Measurements from ENCODE around the gene SORD.
"Not testable (repeated sequence)": the region's sequence is repeated elsewhere in the genome, so short reads cannot be mapped to it uniquely, and the experiment has no call there.

- not testable (repeated sequence) for TF ChIP-seq CTCF (IDR thresholded peaks at IDR 0.05; ENCODE audit: extremely low read depth in 1 of 2, insufficient read depth in 1 of 2, low read depth in 1 of 2, low read length in 2 of 2); POLR2A (IDR thresholded peaks at IDR 0.05; ENCODE audit: low read depth, low read length); EZH2 (IDR thresholded peaks at IDR 0.05; ENCODE audit: borderline replicate concordance, low read depth, low read length, severe bottlenecking)
Measured at GRCh38 chr15:45077391-45077790, 54.4 kb downstream of the SORD start.

All from endothelial cell of umbilical vein (primary cell).